ENCODE measurements around the gene HNRNPL.

The HNRNPL gene

DNA sequence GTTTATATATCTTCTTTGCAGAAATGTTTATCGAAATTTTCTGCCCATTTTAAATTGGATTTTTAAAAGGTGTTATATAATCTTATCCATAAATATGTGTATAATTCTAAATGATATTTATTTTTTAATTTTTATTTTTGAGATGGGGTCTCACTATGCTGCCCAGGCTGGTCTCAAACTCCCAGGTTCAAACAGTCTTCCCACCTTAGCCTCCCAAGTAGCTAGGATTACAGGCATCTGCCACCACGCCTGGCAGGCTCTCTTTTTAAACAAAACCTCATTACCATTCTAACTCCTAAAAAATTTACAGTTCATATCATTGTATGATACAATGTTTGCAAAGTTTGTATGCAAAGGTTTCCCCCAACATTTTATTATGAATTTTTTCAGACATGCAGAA lies 53.6 kb downstream of the HNRNPL start:
- no peaks in the 10 kb centered on the region for H4K20me1 ChIP-seq (ENCODE audit: control insufficient read depth, insufficient read depth, low read depth, low read length)
- no peaks in the 10 kb centered on the region for H3F3A ChIP-seq (ENCODE audit: control insufficient read depth, insufficient read depth)
- no peaks in the 10 kb centered on the region for H3K9me2 ChIP-seq (replicated peaks; ENCODE audit: control insufficient read depth, low read length)
- H3K4me3 ChIP-seq (ENCODE audit: low read length): no peak overlapping the region
- H3K79me2 ChIP-seq (ENCODE audit: control insufficient read depth, low read length): no peaks in the 10 kb centered on the region
- no peak overlapping the region for H3K27ac ChIP-seq (ENCODE audit: low read depth, low read length)
- peaks cover 4% of the 10 kb centered on the region for H3K27me3 ChIP-seq (ENCODE audit: control insufficient read depth, low read length)
- no peak for TF ChIP-seq EZH2phosphoT487 (IDR thresholded peaks at IDR 0.05; ENCODE audit: borderline replicate concordance, low read length)
- TF ChIP-seq, protein P1, sequence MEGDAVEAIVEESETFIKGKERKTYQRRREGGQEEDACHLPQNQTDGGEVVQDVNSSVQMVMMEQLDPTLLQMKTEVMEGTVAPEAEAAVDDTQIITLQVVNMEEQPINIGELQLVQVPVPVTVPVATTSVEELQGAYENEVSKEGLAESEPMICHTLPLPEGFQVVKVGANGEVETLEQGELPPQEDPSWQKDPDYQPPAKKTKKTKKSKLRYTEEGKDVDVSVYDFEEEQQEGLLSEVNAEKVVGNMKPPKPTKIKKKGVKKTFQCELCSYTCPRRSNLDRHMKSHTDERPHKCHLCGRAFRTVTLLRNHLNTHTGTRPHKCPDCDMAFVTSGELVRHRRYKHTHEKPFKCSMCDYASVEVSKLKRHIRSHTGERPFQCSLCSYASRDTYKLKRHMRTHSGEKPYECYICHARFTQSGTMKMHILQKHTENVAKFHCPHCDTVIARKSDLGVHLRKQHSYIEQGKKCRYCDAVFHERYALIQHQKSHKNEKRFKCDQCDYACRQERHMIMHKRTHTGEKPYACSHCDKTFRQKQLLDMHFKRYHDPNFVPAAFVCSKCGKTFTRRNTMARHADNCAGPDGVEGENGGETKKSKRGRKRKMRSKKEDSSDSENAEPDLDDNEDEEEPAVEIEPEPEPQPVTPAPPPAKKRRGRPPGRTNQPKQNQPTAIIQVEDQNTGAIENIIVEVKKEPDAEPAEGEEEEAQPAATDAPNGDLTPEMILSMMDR (IDR thresholded peaks at IDR 0.05; ENCODE audit: low read depth, low read length, poor library complexity, severe bottlenecking): no peak
- peaks cover 18% of the 10 kb centered on the region for H3K4me1 ChIP-seq (ENCODE audit: control insufficient read depth, low read length)
- H3K36me3 ChIP-seq (ENCODE audit: control insufficient read depth, low read length): no peaks in the 10 kb centered on the region
- no peak overlapping the region for H3K4me2 ChIP-seq (ENCODE audit: low read length)
- no peaks in the 10 kb centered on the region for H3K9me3 ChIP-seq (ENCODE audit: control insufficient read depth, insufficient read depth, low read length)

DNA sequence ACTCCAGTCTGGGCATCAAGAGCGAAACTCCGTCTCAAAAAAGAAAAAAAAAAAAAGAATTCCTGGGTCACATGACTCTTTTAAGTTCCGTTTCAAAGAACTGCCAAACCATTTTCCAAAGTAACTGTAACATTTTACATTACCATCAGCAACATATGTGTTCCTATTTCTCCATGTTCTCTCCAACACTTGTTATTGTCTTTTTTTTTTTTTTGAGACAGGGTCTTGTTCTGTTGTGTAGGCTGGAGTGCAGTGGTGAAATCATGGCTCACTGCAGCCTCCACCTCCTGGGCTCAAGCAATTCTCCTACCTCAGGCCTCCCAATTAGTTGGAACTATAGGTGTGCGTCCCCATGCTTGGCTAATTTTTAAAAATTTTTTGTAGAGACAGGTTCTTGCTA lies 54.2 kb downstream of the HNRNPL start:
- Histone ChIP-seq H3F3A (ENCODE audit: control insufficient read depth, insufficient read depth) (no peaks in the 10 kb centered on the region), H3K4me2 (ENCODE audit: low read length) (no peak overlapping the region), H3K27ac (ENCODE audit: low read depth, low read length) (no peak overlapping the region), H3K79me2 (ENCODE audit: control insufficient read depth, low read length) (no peaks in the 10 kb centered on the region), H3K9me2 (replicated peaks; ENCODE audit: control insufficient read depth, low read length) (no peaks in the 10 kb centered on the region), H3K9me3 (ENCODE audit: control insufficient read depth, insufficient read depth, low read length) (no peaks in the 10 kb centered on the region), H3K36me3 (ENCODE audit: control insufficient read depth, low read length) (no peaks in the 10 kb centered on the region), H3K27me3 (ENCODE audit: control insufficient read depth, low read length) (peaks cover 4% of the 10 kb centered on the region), H3K4me1 (ENCODE audit: control insufficient read depth, low read length) (peaks cover 18% of the 10 kb centered on the region), H4K20me1 (ENCODE audit: control insufficient read depth, insufficient read depth, low read depth, low read length) (no peaks in the 10 kb centered on the region), H3K4me3 (ENCODE audit: low read length) (no peak overlapping the region)
- TF ChIP-seq, protein P1 (IDR thresholded peaks at IDR 0.05; ENCODE audit: low read depth, low read length, poor library complexity, severe bottlenecking): no peak
- TF ChIP-seq EZH2phosphoT487 (IDR thresholded peaks at IDR 0.05; ENCODE audit: borderline replicate concordance, low read length): no peak

DNA sequence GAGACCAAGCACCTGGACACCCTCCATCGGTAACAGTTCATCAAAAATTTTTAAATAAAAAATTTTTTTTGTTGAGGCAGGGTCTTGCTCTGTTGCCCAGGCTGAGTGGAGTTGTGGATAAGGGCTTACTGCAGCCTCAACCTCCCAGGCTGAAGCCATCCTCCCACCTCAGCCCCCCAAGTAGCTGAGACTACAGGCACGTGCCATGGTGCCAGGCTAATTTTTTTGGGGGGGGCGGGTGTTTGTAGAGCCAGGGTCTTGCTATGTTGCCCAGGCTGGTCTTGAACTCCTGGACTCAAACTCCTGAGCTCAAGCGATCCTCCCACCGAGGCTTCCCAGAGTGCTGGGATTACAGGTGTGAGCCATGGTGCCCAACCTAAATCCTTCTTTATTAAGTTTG lies 56.1 kb downstream of the HNRNPL start:
- no peaks in the 10 kb centered on the region for H4K20me1 ChIP-seq (ENCODE audit: control insufficient read depth, insufficient read depth, low read depth, low read length)
- no peaks in the 10 kb centered on the region for H3F3A ChIP-seq (ENCODE audit: control insufficient read depth, insufficient read depth)
- no peaks in the 10 kb centered on the region for H3K9me3 ChIP-seq (ENCODE audit: control insufficient read depth, insufficient read depth, low read length)
- H3K4me2 ChIP-seq (ENCODE audit: low read length): no peak overlapping the region
- H3K27me3 ChIP-seq (ENCODE audit: control insufficient read depth, low read length): peaks cover 4% of the 10 kb centered on the region
- H3K4me1 ChIP-seq (ENCODE audit: control insufficient read depth, low read length): peaks cover 18% of the 10 kb centered on the region
- no peaks in the 10 kb centered on the region for H3K36me3 ChIP-seq (ENCODE audit: control insufficient read depth, low read length)
- no peak overlapping the region for H3K4me3 ChIP-seq (ENCODE audit: low read length)
- TF ChIP-seq EZH2phosphoT487 (IDR thresholded peaks at IDR 0.05; ENCODE audit: borderline replicate concordance, low read length): no peak
- TF ChIP-seq, protein P1 (IDR thresholded peaks at IDR 0.05; ENCODE audit: low read depth, low read length, poor library complexity, severe bottlenecking): no peak
- H3K27ac ChIP-seq (ENCODE audit: low read depth, low read length): no peak overlapping the region
- no peaks in the 10 kb centered on the region for H3K9me2 ChIP-seq (replicated peaks; ENCODE audit: control insufficient read depth, low read length)
- H3K79me2 ChIP-seq (ENCODE audit: control insufficient read depth, low read length): no peaks in the 10 kb centered on the region

- H3K36me3 ChIP-seq (ENCODE audit: control insufficient read depth, low read length): no peaks in the 10 kb centered on the region
- H3K4me1 ChIP-seq (ENCODE audit: control insufficient read depth, low read length): peaks cover 18% of the 10 kb centered on the region
Measured at GRCh38 chr19:38793177-38793576, 56.6 kb downstream of the HNRNPL start.

More at GRCh38 chr19:38793177-38793576, 56.6 kb downstream of the HNRNPL start:
- no peak for TF ChIP-seq EZH2phosphoT487 (IDR thresholded peaks at IDR 0.05; ENCODE audit: borderline replicate concordance, low read length)
- TF ChIP-seq, protein P1 (IDR thresholded peaks at IDR 0.05; ENCODE audit: low read depth, low read length, poor library complexity, severe bottlenecking): no peak
- Histone ChIP-seq H3K4me3 (ENCODE audit: low read length) (no peak overlapping the region), H3K9me2 (replicated peaks; ENCODE audit: control insufficient read depth, low read length) (no peaks in the 10 kb centered on the region), H3F3A (ENCODE audit: control insufficient read depth, insufficient read depth) (no peaks in the 10 kb centered on the region), H4K20me1 (ENCODE audit: control insufficient read depth, insufficient read depth, low read depth, low read length) (no peaks in the 10 kb centered on the region), H3K4me2 (ENCODE audit: low read length) (no peak overlapping the region), H3K27ac (ENCODE audit: low read depth, low read length) (no peak overlapping the region), H3K27me3 (ENCODE audit: control insufficient read depth, low read length) (peaks cover 4% of the 10 kb centered on the region), H3K79me2 (ENCODE audit: control insufficient read depth, low read length) (no peaks in the 10 kb centered on the region), H3K9me3 (ENCODE audit: control insufficient read depth, insufficient read depth, low read length) (no peaks in the 10 kb centered on the region)
